CD4-positive, alpha-beta T cell treated with Interleukin-1 beta for 1 hour (primary cell): Measurements from ENCODE around the gene ASB7.
"Not testable (repeated sequence)": the region's sequence is repeated elsewhere in the genome, so short reads cannot be mapped to it uniquely, and the experiment has no call there.

ENCODE experiments used
- DNase-seq, 2 donors: peaks; one replicate each; pipeline ENCODE4 v3.0.0-alpha.2; 2020 to 2022

Gene ASB7

GRCh38 chr15:100602064-100602822 is at the start of gene ASB7, which contains the start of gene LINS1:
Gene ASB7, plus strand, starts transcription at chr15:100602589. Its CDS starts 9,628 bp downstream, at chr15:100612217.
Gene LINS1, minus strand, starts transcription at chr15:100602184. Its CDS starts 21,342 bp downstream, at chr15:100580842.
- DNase-seq = peak; percentile 100

GRCh38 chr15:100553468-100553867 is 48.9 kb upstream of the ASB7 start:
- DNase-seq = no peak

- no peak for DNase-seq
These were observed 43.6 kb upstream of the ASB7 start for GRCh38 chr15:100558771-100559254.

GRCh38 chr15:100559330-100559729 is 43.1 kb upstream of the ASB7 start:
- peak in 1 of 2 donors; percentile 15 for DNase-seq

- DNase-seq = no peak
These were observed 42.1 kb upstream of the ASB7 start for GRCh38 chr15:100560323-100560722.

GRCh38 chr15:100565591-100565990 is 36.8 kb upstream of the ASB7 start:
- DNase-seq = no peak

- DNase-seq = no peak
These were observed 35.4 kb upstream of the ASB7 start for GRCh38 chr15:100566850-100567628.

GRCh38 chr15:100569391-100569790 is 33.0 kb upstream of the ASB7 start:
- no peak for DNase-seq

GRCh38 chr15:100570275-100570674 is 32.1 kb upstream of the ASB7 start:
- no peak for DNase-seq

GRCh38 chr15:100570735-100571313 is 31.6 kb upstream of the ASB7 start:
- no peak for DNase-seq

GRCh38 chr15:100571592-100572167 is 30.7 kb upstream of the ASB7 start:
- DNase-seq = no peak

- DNase-seq = peak in 1 of 2 donors; percentile 43
These were observed 29.9 kb upstream of the ASB7 start for GRCh38 chr15:100572362-100572983.

GRCh38 chr15:100573526-100573925 is 28.9 kb upstream of the ASB7 start:
- no peak for DNase-seq

GRCh38 chr15:100580414-100580813 is 22.0 kb upstream of the ASB7 start:
- no peak for DNase-seq

GRCh38 chr15:100588638-100589242 is 13.6 kb upstream of the ASB7 start:
- DNase-seq = no peak

GRCh38 chr15:100591163-100591562 is 11.2 kb upstream of the ASB7 start:
- DNase-seq = not testable (repeated sequence)

- DNase-seq = no peak
These were observed 10.6 kb upstream of the ASB7 start for GRCh38 chr15:100591835-100592234.

GRCh38 chr15:100592898-100593297 is 9.5 kb upstream of the ASB7 start:
- DNase-seq = no peak

- DNase-seq = no peak
These were observed 9.0 kb upstream of the ASB7 start for GRCh38 chr15:100593431-100593830.

GRCh38 chr15:100595964-100596363 is 6.4 kb upstream of the ASB7 start:
- no peak for DNase-seq

- DNase-seq = peak; percentile 91 to 93
These were observed 5.6 kb upstream of the ASB7 start for GRCh38 chr15:100596792-100597191.

GRCh38 chr15:100597862-100598261 is 4.5 kb upstream of the ASB7 start:
- no peak for DNase-seq
